NCI-H510A treated with DMSO at 0.1 percent for 48 hours (cell line): ENCODE results near the gene TRIM50.
"Not testable (repeated sequence)": the region's sequence is repeated elsewhere in the genome, so short reads cannot be mapped to it uniquely, and the experiment has no call there.

Experiments used
- DNase-seq: peaks from one replicate; lab custom pipeline; 2025; lab: John Stamatoyannopoulos, UW

Gene TRIM50

DNA sequence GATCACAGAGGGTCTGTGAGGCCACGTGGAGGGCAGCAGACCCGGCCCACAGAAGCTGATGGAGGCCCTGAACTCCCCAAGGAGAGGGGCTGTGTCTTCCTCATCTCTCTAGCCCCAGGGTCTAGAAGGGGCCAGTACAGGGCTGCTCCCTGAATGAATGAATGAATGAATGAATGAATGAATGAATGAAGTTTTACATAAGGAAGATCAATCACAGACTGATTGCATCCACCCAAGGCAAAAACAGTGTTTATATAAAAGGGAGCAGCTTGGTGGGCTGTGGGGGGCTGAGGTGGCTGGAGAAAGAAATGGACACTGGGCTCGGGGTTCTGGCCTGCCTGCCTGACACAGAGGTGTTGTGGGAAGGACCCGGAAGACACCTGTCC, 14.4 kb downstream of the TRIM50 start:
- DNase-seq = no peak

DNA sequence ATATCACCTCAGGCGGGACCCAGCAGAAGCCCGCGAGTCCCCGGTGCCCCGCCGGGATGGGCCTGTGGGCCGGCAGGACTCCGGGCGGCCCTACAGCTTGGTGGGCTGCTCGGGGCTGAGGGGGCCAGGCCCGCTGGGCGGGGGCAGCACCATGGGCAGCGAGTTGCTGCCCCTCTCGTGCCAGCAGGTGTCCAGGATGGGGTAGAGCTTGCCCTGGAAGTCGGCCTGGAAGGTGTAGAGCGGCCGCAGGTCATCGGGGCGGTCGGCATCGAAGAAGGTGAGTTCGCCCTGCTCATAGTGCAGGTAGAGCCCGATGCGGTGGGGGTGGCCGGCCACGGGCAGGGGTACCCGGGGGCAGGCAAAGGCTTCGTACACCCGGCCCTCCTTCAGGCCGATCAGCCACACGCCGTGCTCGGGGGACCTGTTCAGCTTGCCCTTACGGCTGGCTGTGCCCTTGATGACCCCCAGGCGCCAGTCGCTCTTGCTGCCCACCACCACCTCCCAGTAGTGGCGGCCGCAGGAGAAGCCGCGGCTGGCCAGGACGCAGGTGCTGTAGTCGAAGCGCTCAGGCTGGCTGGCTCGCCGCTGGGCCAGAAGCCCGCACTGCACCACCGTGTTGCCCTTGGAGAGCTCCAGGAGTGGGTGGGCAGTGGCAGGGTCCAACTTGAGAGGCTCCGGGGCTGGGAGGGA, 14.9 kb downstream of the TRIM50 start:
- no peak for DNase-seq

DNA sequence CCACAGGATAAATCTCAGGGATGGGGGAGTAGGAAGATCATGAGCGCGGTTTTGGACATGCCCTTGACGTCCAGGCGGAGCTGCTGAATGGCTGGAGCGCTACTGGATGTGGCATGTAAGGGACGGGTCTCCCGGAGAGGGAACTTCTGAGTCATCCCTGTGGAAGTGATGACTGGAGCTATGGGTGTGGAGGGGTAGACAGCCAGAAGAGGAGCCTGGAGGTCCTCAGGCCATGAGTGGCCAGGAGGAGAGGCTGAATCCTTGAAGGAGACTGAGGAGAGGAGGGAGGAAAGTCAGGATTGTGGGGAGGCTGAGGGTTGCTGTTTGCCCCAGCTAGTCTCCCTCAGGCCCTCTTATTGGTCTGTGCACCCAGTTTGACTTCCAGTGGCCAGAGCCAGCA, 16.5 kb downstream of the TRIM50 start:
- not testable (repeated sequence) for DNase-seq

DNA sequence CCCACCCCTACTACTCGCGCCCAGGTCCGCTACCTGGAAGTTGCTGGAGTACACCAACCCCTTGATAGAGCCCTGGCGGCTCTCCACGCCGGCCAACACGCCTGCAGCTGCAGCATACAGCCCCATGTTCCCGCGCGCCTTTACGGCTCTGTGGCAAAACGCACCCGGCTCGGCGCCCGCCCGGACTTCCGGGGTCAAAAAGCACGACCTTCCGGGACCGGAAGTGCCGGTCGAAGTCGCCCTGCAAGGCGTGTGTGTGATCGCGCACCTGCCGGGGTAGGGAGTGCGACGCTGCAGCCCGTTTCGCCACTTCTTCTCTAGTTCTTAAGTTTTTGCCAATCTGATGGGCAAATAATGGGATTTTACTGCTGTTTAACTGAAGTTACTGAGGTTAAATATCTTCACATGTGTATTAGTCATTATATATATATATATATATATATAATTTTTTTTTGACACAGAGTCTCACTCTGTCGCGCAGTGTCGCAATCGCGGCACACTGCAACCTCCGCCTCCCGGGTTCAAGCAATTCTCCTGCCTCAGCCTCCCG, 19.1 kb downstream of the TRIM50 start, which contains the start of gene NSUN5:
TSS of gene NSUN5 (minus strand) at position 162 of the 550 bp plus-strand sequence. CDS start at position 126, 36 bp downstream.
- DNase-seq = peak; percentile 67

DNA sequence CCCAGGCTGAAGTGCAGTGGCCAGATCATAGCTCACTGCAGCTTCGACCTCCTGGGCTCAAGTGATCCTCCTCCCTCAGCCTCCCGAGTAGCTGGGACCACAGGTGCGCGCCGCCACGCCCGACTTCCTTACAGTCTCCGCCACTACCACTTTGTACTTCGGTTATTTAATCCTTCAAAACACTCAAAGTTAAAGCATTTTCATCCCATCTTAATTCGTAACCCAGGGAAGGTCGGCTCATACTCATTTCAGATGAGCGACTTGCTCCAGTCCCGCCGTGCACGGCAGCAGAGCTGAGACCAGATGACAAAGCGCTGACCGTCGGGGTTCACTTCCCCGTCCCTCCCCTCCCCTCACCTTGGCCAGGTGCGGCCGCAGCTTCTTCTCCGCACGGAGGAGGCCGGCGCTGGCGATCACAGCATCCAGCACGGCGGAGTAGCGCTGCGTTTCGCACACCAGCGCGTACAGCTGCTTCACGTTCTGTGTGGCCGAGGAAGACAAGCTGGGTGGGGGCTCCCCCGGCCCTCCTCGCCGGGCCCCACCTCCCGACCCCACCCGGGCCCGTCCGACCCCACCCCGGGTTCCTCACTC, 19.7 kb downstream of the TRIM50 start:
- peak; percentile 16 for DNase-seq

DNA sequence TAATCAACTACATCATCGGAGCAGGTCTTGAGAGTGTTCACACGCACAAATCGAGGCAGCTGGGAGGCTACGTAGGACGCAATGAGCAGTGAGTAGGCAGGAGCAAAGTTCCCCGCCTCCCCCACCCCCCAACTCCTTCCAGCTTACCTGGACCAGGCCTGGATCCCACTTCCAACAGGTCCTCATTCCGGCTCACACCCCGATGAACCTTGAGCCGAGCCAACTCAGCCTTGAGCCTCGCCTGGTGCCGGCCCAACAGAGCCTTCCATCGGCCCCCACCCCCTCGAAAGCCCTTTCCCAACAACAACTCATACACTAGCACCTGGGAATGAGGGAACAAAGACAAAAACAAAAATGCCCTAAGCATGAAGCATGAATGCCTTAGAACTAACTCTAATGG, 20.4 kb downstream of the TRIM50 start:
- DNase-seq = no peak

DNA sequence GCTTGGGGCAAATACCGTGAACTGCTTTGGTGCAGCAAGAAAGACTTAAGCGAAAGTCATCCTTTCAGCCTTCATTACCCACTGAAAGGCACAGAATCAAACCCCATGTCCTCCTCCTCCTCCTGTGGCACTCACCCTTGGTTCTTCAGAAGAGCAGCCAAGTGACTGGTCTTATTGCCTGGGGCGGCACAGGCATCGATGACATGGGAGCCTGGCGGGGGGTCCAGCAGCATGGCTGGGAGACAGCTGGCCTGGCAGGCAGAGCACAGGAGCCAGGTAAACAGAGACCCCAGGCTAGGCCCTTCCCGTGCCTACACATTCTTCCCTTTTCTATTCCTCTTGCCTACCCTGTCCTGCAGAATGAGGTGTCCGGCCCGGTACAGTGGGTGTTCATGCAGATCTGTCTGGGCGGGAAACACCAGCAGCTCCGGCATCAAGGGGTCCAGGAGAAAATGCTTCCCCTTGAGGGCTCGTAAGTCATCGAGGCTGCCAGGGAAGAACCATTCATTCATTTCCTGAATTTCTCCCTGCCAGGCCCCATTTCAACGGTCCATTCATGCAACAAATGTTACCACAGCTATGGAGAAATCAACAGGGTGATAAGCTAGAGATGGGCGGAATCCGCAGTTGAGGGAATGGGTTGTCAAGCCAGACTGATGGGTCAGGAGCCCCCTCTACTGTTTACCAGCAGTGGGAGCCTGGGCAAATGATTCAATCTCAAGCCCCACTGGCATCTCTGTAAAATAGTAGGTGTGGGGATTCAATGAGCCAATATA, 23.1 kb downstream of the TRIM50 start:
- DNase-seq = not testable (repeated sequence)

DNA sequence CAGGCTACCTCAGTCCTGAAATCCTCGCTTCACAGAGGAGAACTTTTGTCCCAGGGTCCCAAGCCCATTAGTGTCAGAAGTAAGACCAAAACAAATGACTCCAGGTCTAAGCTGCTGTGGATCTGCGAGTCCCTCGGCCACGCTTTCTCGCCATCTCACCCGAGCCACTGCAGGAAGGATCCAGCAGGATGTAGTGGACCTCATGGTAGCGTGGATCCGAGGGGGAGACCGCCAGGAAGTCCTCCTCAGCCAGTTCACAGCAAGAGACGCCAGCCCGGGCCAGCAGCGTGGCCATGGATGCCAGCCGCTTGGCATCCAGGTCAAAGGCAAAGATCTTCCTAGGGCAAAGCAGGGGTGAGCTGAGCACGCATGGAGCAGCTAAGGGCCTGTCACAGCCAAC, 23.8 kb downstream of the TRIM50 start:
- no peak for DNase-seq

DNA sequence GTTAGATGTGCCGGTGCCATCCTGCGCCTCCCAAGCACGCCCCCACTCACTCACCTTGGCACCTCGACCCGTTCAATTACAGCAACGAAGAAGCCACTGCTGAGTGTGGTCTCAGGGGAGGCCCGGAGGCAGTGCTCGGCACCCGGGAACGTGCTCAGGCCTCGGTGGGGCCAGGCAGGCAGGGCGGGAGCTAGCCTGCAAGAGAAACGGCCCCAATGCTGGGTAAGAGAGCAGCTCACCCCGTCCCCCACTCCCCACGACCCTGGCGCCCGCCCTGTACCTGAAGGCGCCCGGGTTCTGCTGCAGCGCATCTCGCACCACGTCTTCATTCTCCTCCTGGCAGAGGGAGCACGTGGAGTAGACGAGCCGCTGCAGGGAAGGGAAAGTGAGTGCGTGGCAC, 24.3 kb downstream of the TRIM50 start:
- DNase-seq = no peak

DNA sequence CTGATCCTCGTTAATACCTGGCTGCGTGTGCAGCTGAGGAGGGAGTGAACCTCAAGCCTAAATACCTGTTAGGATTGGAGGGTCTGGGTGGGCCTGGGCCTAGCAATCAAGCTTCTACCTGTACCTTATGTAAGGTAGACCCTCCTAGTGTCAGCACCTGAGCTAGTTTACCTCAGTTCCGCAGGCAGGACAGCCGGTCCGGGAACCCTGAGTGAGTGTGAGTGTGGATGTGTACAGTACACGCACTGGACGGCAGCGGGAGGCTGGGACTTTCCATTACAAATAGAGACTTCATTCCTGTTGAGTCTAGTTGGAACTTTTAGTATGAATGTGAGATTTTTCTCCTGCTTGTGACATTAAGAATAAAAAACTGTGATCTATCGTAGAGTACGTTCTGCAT, 25.0 kb downstream of the TRIM50 start:
- DNase-seq = not testable (repeated sequence)

DNA sequence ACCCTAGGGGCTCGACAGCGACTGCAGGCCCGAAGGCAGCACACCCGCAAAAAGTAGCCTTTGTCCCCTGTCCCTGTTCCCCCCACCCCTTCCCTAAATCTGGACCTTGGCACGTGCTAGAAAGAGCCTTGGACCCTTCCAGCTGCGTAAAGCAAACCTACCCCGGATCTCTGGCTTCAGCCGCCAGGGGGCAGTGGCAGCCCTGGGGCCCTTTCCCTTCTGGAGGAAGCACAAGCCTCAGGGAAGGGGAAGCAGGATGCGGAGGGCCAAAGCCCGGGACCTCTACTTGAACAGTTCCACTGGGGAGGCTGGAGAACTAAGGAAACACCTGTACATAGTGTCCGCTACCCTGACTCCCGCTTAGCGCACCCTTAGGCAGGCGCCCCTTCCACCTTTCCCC, 26.8 kb downstream of the TRIM50 start:
- not testable (repeated sequence) for DNase-seq

DNA sequence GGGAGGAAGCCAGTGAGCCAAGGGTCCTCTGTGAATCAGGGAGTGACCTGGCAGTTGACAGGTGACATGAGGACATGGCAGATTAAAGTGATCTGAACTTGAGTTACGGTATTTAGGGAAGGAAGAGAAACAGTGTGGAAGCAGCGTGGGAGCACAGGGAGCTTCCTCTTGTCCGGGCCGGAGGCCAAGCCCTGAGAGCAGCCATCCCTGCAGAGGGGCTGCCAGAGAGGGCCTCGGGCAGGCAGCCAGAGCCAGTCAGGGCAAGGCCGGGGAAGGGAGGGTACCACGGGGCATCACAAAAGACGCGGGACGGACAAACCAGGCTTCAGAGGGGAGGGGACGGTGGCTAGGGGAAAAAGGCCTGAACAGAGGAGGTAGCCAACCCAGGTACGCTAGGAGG, 28.1 kb downstream of the TRIM50 start:
- not testable (repeated sequence) for DNase-seq

DNA sequence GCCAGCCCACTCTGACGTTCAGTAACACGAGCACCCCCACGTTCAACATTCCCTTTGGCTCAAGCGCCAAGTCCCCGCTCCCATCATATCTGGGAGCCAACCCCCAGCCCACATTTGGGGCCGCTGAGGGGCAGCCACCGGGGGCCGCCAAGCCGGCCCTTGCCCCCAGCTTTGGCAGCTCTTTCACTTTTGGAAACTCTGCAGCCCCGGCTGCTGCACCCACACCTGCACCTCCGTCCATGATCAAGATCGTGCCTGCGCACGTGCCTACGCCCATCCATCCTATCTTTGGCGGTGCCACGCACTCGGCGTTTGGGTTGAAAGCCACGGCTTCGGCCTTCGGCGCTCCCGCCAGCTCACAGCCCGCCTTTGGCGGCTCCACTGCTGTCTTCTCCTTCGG, 30.2 kb downstream of the TRIM50 start:
- not testable (repeated sequence) for DNase-seq

DNA sequence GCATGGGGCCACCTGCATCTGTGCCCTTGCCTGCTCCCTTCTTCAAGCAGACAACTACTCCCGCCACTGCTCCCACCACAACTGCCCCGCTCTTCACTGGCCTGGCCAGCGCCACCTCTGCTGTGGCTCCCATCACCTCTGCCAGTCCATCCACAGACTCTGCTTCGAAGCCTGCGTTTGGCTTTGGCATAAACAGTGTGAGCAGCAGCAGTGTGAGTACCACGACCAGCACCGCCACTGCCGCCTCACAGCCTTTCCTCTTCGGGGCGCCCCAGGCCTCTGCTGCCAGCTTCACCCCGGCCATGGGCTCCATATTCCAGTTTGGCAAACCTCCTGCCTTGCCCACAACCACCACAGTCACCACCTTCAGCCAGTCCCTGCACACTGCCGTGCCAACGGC, 30.6 kb downstream of the TRIM50 start:
- not testable (repeated sequence) for DNase-seq

DNA sequence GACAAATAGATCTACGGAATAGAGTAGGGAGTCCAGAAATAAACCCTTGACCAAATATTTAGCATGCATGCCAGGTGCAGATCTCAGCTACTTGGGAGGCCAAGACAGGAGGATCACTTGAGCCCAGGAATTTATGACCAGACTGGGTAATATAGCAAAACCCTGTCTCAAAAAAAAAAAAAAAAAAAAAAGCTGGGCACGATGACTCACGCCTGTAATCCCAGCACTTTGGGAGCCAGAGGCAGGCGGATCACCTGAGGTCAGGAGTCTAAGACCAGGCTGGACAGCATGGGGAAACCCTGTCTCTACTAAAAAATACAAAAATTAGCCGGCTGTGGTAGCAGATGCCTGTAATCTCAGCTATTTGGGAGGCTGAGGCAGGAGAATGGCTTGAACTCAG, 50.7 kb downstream of the TRIM50 start:
- DNase-seq = not testable (repeated sequence)

DNA sequence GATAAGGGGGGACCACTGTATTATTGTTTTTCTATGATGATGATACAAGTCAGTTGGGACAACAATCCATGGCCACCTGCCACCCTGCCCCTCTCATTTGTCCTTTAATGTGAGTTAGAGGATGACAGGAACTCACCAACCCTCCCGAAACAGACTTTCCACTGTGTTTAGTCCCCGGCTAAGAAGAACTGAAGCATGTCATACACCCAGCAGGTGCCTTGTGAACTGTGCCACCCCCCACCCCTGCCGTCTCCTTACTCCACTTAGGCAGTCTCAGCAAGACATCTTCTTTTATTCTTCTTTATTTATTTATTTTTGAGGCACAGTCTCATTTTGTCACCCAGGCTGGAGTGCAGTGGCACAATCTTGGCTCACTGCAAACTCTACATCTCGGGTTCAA, 60.1 kb downstream of the TRIM50 start:
- DNase-seq = not testable (repeated sequence)

DNA sequence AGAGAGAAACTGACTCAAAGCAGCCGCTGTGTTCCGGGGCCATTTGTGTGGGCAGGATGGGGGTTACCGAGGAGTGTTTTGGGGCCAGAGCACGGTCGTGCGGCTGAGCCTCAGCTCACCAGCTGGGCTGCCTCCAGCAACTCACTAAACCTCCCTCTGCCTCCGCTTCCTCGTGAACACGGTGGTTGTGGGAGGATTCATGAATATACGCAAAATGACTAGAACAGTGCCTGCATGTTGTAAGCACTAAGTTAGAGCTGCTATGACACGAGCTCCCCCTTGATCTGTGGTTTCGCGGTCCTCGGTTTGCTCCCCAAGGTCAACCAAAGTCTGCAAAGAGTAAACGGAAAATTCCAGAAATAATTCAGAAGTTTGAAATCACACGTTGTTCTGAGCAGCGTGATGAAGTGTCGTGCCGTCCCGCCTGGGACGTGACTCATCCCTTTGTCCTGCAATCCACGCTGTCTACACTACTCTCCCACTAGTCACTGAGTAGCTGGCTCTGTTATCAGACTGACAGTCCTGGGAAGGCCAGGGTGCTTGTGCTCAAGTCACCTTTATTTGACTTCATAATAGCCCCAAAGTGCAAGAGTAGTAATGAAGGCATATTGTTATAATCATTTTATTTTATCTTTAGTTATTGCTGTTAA, 61.0 kb downstream of the TRIM50 start:
- not testable (repeated sequence) for DNase-seq
